ENCODE results near the gene TMEM184A.

TMEM184A gene

GRCh38 chr7:1596181-1597043 is 40.4 kb upstream of the TMEM184A start:
- no peak for TF ChIP-seq CTCF (IDR thresholded peaks at IDR 0.05; ENCODE audit: insufficient read depth, low read length, missing control alignments)
- POLR2A ChIA-PET = no interaction called here
- DNase-seq (ENCODE audit: low read depth, low spot score) = no peak
- CTCF ChIA-PET = interaction anchor here (1.3 to 2.7 kb wide), 2 partner anchors 14 to 18 kb away, joined by 3 to 6 read pairs; no protein-coding TSS in a partner anchor
- H3K4me3 ChIP-seq (ENCODE audit: low read depth, low read length) = no peak overlapping the region

GRCh38 chr7:1595636-1596035 is 39.6 kb upstream of the TMEM184A start:
- no peak overlapping the region for H3K4me3 ChIP-seq (ENCODE audit: low read depth, low read length)
- POLR2A ChIA-PET = no interaction called here
- TF ChIP-seq CTCF (IDR thresholded peaks at IDR 0.05; ENCODE audit: insufficient read depth, low read length, missing control alignments) = no peak
- CTCF ChIA-PET = interaction anchor here (1.3 to 2.7 kb wide), 2 partner anchors 15 to 17 kb away, joined by 3 to 6 read pairs; no protein-coding TSS in a partner anchor
- no peak for DNase-seq (ENCODE audit: low read depth, low spot score)

- no peak overlapping the region for H3K4me3 ChIP-seq (ENCODE audit: low read depth, low read length)
- DNase-seq (ENCODE audit: low read depth, low spot score) = no peak
- no peak for TF ChIP-seq CTCF (IDR thresholded peaks at IDR 0.05; ENCODE audit: insufficient read depth, low read length, missing control alignments)
- ChIA-PET CTCF (interaction anchor here (1.3 to 2.7 kb wide), 2 partner anchors 16 kb away, joined by 3 to 6 read pairs; no protein-coding TSS in a partner anchor), POLR2A (no interaction called here)
Measured at GRCh38 chr7:1595027-1595426, 39.0 kb upstream of the TMEM184A start.

GRCh38 chr7:1593904-1594421 is 38.0 kb upstream of the TMEM184A start:
- no peak for TF ChIP-seq CTCF (IDR thresholded peaks at IDR 0.05; ENCODE audit: insufficient read depth, low read length, missing control alignments)
- no peak overlapping the region for H3K4me3 ChIP-seq (ENCODE audit: low read depth, low read length)
- CTCF ChIA-PET = no interaction called here
- POLR2A ChIA-PET = no interaction called here
- no peak for DNase-seq (ENCODE audit: low read depth, low spot score)

- H3K4me3 ChIP-seq (ENCODE audit: low read depth, low read length) = no peak overlapping the region
- ChIA-PET POLR2A (no interaction called here), CTCF (no interaction called here)
- no peak for DNase-seq (ENCODE audit: low read depth, low spot score)
- TF ChIP-seq CTCF (IDR thresholded peaks at IDR 0.05; ENCODE audit: insufficient read depth, low read length, missing control alignments) = peak; percentile 41
Measured at GRCh38 chr7:1593091-1593866, 37.3 kb upstream of the TMEM184A start.

Measured in AG04449 (cell line).